ENCODE data around the gene PPID. TPM values are rescaled to one million over a fixed set of nuclear protein-coding genes. Genes with fewer than 3 reads are reported as not detected.

The PPID gene
- total RNA-seq, 1 experiment from 2014 or later: 43.3 TPM

DNA sequence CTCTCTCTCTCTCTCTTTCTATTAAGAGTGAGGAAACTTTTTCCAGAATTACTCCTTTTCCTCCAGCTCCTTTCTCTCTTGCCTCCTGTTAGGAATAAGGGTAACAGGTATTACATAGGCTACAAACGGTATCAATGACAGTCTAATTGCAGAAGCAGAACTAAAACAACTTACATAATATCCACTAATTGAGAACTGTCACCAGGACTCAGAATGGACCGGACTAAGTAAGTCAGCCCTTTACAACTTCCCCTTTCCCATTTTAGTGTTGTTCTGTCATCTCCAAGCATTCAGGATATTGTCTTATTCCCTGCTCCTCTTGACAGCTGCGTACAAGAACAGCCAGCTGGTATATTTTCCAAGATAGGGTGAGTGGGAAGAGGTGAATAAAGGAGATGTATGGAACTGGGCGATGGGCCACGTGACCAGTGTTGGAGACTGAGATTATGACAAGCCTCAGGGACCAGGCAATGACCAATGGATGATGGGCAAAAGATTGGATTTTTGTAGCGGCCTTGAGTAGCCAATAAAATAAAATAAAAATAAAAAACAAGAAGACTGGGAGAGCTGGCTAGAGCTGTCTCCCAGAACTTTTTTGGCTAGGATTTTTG is 43.3 kb upstream of the PPID start:
- CTCF ChIA-PET: no interaction called here
- H3K4me3 ChIP-seq (ENCODE audit: low read length): no peak overlapping the region
- TF ChIP-seq EZH2 (IDR thresholded peaks at IDR 0.05; ENCODE audit: low read length, unreplicated experiment) (no peak), EZH2phosphoT487 (IDR thresholded peaks at IDR 0.05; ENCODE audit: borderline replicate concordance, low read length) (no peak)
- TF ChIP-seq, protein P1, sequence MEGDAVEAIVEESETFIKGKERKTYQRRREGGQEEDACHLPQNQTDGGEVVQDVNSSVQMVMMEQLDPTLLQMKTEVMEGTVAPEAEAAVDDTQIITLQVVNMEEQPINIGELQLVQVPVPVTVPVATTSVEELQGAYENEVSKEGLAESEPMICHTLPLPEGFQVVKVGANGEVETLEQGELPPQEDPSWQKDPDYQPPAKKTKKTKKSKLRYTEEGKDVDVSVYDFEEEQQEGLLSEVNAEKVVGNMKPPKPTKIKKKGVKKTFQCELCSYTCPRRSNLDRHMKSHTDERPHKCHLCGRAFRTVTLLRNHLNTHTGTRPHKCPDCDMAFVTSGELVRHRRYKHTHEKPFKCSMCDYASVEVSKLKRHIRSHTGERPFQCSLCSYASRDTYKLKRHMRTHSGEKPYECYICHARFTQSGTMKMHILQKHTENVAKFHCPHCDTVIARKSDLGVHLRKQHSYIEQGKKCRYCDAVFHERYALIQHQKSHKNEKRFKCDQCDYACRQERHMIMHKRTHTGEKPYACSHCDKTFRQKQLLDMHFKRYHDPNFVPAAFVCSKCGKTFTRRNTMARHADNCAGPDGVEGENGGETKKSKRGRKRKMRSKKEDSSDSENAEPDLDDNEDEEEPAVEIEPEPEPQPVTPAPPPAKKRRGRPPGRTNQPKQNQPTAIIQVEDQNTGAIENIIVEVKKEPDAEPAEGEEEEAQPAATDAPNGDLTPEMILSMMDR (conservative IDR thresholded peaks at IDR 0.05; ENCODE audit: low read depth, low read length): no peak
- H4K20me1 ChIP-seq (ENCODE audit: low read length): no peaks in the 10 kb centered on the region; the same call in 1 of the 2 replicates
- no peaks in the 10 kb centered on the region for H3F3A ChIP-seq (ENCODE audit: low read length, unreplicated experiment)
- POLR2A ChIA-PET (ENCODE audit: unreplicated experiment): no interaction called here
- H3K36me3 ChIP-seq (ENCODE audit: low read depth, low read length): no peaks in the 10 kb centered on the region
- H3K9ac ChIP-seq (ENCODE audit: low read length): no peak overlapping the region
- H3K9me2 ChIP-seq (replicated peaks; ENCODE audit: low read length): no peaks in the 10 kb centered on the region
- no peaks in the 10 kb centered on the region for H3K9me3 ChIP-seq (ENCODE audit: low read length)
- BruUV-seq (replicated peaks): no TSS peak
- H3K79me2 ChIP-seq (ENCODE audit: low read length): peaks cover 20% of the 10 kb centered on the region
- H3K27ac ChIP-seq (ENCODE audit: low read length): no peak overlapping the region
- peaks cover 22% of the 10 kb centered on the region for H3K4me1 ChIP-seq (ENCODE audit: insufficient read depth, low read length)
- no peak for DNase-seq
- no peak overlapping the region for H3K4me2 ChIP-seq (ENCODE audit: low read length)
- H2AFZ ChIP-seq (ENCODE audit: low read length): no peak overlapping the region
- H3K27me3 ChIP-seq (ENCODE audit: low read length): no peaks in the 10 kb centered on the region
- intact Hi-C loops (cut with micrococcal nuclease): loop anchor here (1.0 to 5.0 kb wide), 2 partner anchors 34 to 44 kb away; no protein-coding TSS in a partner anchor
- ATAC-seq: no peak

DNA sequence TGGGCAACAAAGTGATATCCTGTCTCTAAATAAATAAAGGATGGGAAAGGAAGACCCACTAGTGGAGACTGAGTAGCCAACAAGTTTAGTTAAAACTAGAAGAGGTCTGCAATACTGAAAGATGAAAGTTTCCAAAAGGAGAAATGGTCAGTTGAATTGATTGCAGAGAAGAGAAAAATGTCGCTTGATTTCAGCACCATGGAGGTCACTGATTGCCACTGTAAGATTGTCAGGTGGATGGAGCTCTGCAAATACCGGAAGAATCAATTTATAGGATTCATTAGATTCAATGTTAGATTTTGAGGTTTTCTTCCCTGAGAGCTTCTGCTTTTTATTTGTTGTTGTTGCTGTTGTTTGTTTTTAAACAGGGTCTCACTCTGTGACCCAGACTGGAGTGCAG is 40.3 kb upstream of the PPID start:
- Histone ChIP-seq H3K27me3 (ENCODE audit: low read length) (no peaks in the 10 kb centered on the region), H3K4me3 (ENCODE audit: low read length) (no peak overlapping the region), H3K79me2 (ENCODE audit: low read length) (no peaks in the 10 kb centered on the region), H4K20me1 (ENCODE audit: low read length) (no peaks in the 10 kb centered on the region), H2AFZ (ENCODE audit: low read length) (no peak overlapping the region), H3K4me1 (ENCODE audit: insufficient read depth, low read length) (peaks cover 12% of the 10 kb centered on the region), H3K36me3 (ENCODE audit: low read depth, low read length) (no peaks in the 10 kb centered on the region), H3K9ac (ENCODE audit: low read length) (no peak overlapping the region), H3K27ac (ENCODE audit: low read length) (no peak overlapping the region), H3K9me2 (replicated peaks; ENCODE audit: low read length) (no peaks in the 10 kb centered on the region), H3F3A (ENCODE audit: low read length, unreplicated experiment) (no peaks in the 10 kb centered on the region), H3K4me2 (ENCODE audit: low read length) (no peak overlapping the region), H3K9me3 (ENCODE audit: low read length) (no peaks in the 10 kb centered on the region)
- ATAC-seq (no peak), DNase-seq (no peak)
- ChIA-PET CTCF (no interaction called here), POLR2A (ENCODE audit: unreplicated experiment) (no interaction called here)
- BruUV-seq (replicated peaks): no TSS peak
- TF ChIP-seq, protein P1 (conservative IDR thresholded peaks at IDR 0.05; ENCODE audit: low read depth, low read length): no peak
- TF ChIP-seq EZH2 (IDR thresholded peaks at IDR 0.05; ENCODE audit: low read length, unreplicated experiment): no peak
- no peak for TF ChIP-seq EZH2phosphoT487 (IDR thresholded peaks at IDR 0.05; ENCODE audit: borderline replicate concordance, low read length)
- intact Hi-C loops (cut with micrococcal nuclease): no loop called here

DNA sequence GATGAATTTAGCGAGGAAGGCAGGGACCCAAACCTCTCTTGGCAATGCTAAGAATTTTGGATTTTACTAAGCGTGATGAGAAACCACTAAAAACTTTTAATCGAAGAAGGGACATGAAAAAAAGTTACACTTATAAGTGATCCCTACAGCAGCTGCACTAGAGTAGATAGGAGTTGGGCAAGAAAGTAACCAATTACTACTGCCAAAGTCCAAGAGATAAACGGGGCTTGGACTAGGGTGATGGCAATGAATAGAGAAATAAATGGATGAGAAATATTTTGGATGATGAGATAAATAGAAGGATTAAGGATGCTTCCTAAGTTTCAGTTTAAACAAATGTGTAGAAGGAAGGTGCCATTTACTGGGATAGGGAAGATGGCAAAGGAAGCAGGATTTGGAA is 39.4 kb upstream of the PPID start:
- CTCF ChIA-PET: no interaction called here
- BruUV-seq (replicated peaks): no TSS peak
- DNase-seq: no peak

More for the DNA sequence above, 39.4 kb upstream of the PPID start:
- no peaks in the 10 kb centered on the region for H3F3A ChIP-seq (ENCODE audit: low read length, unreplicated experiment)
- no peak for TF ChIP-seq EZH2 (IDR thresholded peaks at IDR 0.05; ENCODE audit: low read length, unreplicated experiment)
- H2AFZ ChIP-seq (ENCODE audit: low read length): no peak overlapping the region
- H4K20me1 ChIP-seq (ENCODE audit: low read length): no peaks in the 10 kb centered on the region
- H3K27ac ChIP-seq (ENCODE audit: low read length): no peak overlapping the region
- POLR2A ChIA-PET (ENCODE audit: unreplicated experiment): no interaction called here
- no peaks in the 10 kb centered on the region for H3K79me2 ChIP-seq (ENCODE audit: low read length)
- H3K36me3 ChIP-seq (ENCODE audit: low read depth, low read length): no peaks in the 10 kb centered on the region
- H3K4me3 ChIP-seq (ENCODE audit: low read length): no peak overlapping the region
- intact Hi-C loops (cut with micrococcal nuclease): no loop called here
- H3K9me2 ChIP-seq (replicated peaks; ENCODE audit: low read length): no peaks in the 10 kb centered on the region
- ATAC-seq: no peak
- H3K9ac ChIP-seq (ENCODE audit: low read length): no peak overlapping the region
- no peaks in the 10 kb centered on the region for H3K27me3 ChIP-seq (ENCODE audit: low read length)
- no peak overlapping the region for H3K4me2 ChIP-seq (ENCODE audit: low read length)
- peaks cover 2% of the 10 kb centered on the region; the same call in 1 of the 2 replicates for H3K4me1 ChIP-seq (ENCODE audit: insufficient read depth, low read length)
- H3K9me3 ChIP-seq (ENCODE audit: low read length): no peaks in the 10 kb centered on the region

Data from PC-3 (cell line).